HL-60 (cell line): Measurements from ENCODE around the gene AFTPH.

Experiments
- DNase-seq, 2 experiments: peaks; one replicate each; pipeline ENCODE4 v3.0.0-alpha.2; 2010 to 2020; ENCODE audit warnings: low read depth in 1 of 2, low spot score in 1 of 2
- H3K27ac ChIP-seq: fragments of 250-450 bp; sonication (Bioruptor Pico); replicated peaks from 2 replicates; pipeline ENCODE4 v1.5.1; 2020; ENCODE audit warnings: mild to moderate bottlenecking, moderate library complexity
- H3K27me3 ChIP-seq: fragments of 250-450 bp; sonication (Bioruptor Pico); 2 replicates; pipeline ENCODE4 v1.5.1; 2021; ENCODE audit warnings: mild to moderate bottlenecking, moderate library complexity; ENCODE audit not compliant: insufficient read depth, poor library complexity, severe bottlenecking
- H3K4me3 ChIP-seq: replicated peaks from 2 replicates; pipeline ENCODE4 v1.5.1; 2011; ENCODE audit warnings: mild to moderate bottlenecking, control low read depth, low read length; ENCODE audit not compliant: insufficient read depth
- CTCF ChIP-seq: IDR thresholded peaks from one replicate; pipeline ENCODE4 v1.5.1; 2011; ENCODE audit warnings: low read length, control low read depth, inconsistent platforms; ENCODE audit not compliant: insufficient read depth
- GABPA ChIP-seq: IDR thresholded peaks from 2 replicates; pipeline ENCODE4 v1.6.1; 2012; ENCODE audit warnings: low read depth
- POLR2AphosphoS5 ChIP-seq: IDR thresholded peaks from 2 replicates; pipeline ENCODE4 v1.6.1; 2012; ENCODE audit warnings: low read depth
- REST ChIP-seq: IDR thresholded peaks from 2 replicates; pipeline ENCODE4 v1.6.1; 2012; ENCODE audit warnings: low read depth; ENCODE audit not compliant: insufficient replicate concordance
- SPI1 ChIP-seq: IDR thresholded peaks from 2 replicates; pipeline ENCODE4 v1.6.1; 2012; ENCODE audit warnings: low read depth, mild to moderate bottlenecking, borderline replicate concordance

The AFTPH gene

GRCh38 chr2:64613276-64613675, 89.1 kb downstream of the AFTPH start:
- Histone ChIP-seq H3K27me3 (no peaks in the 10 kb centered on the region), H3K27ac (no peak overlapping the region), H3K4me3 (no peak overlapping the region)
- TF ChIP-seq REST (no peak), CTCF (no peak)
- DNase-seq = no peak

GRCh38 chr2:64615192-64615763, 91.2 kb downstream of the AFTPH start:
- TF ChIP-seq SPI1 (no peak), CTCF (no peak), POLR2AphosphoS5 (no peak), GABPA (no peak), REST (no peak)
- Histone ChIP-seq H3K4me3 (no peak overlapping the region), H3K27me3 (no peaks in the 10 kb centered on the region), H3K27ac (no peak overlapping the region)
- no peak for DNase-seq

GRCh38 chr2:64615844-64616536, 91.9 kb downstream of the AFTPH start:
- Histone ChIP-seq H3K27ac (no peak overlapping the region), H3K27me3 (no peaks in the 10 kb centered on the region), H3K4me3 (no peak overlapping the region)
- TF ChIP-seq CTCF (no peak), SPI1 (no peak), REST (no peak), POLR2AphosphoS5 (no peak), GABPA (no peak)
- DNase-seq = no peak
